NOMO-1 treated with dmso at 0.1 percent for 144 hours (cell line): ENCODE results near the gene VTI1A.

Experiments used
- DNase-seq: peaks from one replicate; lab custom pipeline; 2025; ENCODE audit not compliant: unreplicated experiment; lab: John Stamatoyannopoulos, UW

The VTI1A gene

GRCh38 chr10:112821663-112822062 lies 374.6 kb downstream of the VTI1A start:
- no peak for DNase-seq

GRCh38 chr10:112823007-112823406 lies 376.0 kb downstream of the VTI1A start:
- no peak for DNase-seq

DNA sequence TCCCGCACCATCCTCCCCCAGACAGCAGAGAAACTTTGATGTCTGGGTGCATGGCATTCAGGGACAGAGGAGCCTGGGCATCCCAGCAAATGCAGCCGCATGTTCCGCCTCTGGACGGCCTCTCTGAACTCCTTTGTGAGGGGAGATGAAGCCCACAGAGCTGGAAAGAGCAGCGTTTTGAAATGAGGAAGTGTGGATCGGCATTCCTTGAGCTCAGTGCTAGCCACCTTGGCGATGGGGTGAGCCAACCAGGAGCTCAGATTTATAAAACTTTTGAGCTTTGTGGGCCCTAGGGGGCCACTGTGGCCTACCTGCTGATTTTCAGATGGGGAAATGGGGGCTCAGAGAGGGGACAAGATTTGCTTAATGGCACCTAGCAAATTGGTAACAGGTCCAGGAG lies 376.6 kb downstream of the VTI1A start:
- no peak for DNase-seq

DNA sequence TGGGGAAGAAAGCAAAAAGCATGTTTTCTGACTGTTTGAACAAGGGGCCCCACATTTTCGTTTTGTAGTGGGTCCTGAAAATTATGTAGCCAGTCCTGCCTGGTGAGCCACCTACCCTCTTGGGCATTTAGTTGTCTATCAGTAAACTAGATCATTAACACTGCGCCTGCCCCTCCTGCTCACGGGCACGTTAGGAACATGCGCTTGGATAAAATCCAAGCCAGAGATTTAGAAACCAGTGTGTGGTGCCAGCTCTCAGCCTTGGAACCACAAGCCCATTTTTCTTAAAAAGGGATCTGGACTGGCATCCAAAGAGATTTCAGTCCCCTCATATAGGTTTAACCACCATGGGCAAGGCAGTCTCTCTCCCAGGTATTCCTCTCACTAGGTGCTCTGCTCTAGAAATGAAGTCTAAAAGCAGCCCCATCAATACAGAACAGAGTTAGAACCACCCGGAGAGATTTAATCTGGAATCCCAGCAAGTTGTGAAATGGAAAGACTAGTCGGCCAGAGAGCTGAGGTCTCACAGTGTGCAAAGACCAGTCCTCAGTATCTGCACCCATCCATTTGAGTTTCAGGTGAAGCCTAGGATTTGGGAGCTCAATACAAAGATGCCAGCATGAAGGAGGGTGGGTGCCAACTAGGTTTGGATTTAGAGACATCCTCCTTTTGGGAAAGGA lies 379.1 kb downstream of the VTI1A start:
- DNase-seq: no peak

- no peak for DNase-seq
Measured at GRCh38 chr10:112827086-112827485, 380.1 kb downstream of the VTI1A start.

GRCh38 chr10:112827951-112828350 lies 380.9 kb downstream of the VTI1A start:
- DNase-seq: no peak

DNA sequence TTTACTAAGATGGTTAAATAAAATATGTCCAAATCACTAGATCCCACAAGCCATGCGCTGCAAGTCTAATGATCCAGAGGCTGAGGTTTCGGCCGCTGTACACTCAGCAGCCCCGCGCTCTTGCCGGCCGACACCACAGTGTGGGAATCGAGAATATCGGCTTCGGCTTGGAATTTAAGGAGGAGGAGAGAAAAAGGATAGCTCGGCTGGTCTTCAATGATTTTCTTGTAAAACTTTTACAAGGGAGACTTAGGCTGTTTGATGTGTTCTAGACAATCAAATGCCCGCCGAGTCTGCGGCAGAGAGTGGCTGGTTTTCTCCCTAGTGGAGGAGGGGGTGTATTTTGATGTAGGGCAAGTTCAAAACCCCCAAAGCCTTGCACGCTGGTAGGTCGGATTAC lies 384.8 kb downstream of the VTI1A start:
- no peak for DNase-seq

DNA sequence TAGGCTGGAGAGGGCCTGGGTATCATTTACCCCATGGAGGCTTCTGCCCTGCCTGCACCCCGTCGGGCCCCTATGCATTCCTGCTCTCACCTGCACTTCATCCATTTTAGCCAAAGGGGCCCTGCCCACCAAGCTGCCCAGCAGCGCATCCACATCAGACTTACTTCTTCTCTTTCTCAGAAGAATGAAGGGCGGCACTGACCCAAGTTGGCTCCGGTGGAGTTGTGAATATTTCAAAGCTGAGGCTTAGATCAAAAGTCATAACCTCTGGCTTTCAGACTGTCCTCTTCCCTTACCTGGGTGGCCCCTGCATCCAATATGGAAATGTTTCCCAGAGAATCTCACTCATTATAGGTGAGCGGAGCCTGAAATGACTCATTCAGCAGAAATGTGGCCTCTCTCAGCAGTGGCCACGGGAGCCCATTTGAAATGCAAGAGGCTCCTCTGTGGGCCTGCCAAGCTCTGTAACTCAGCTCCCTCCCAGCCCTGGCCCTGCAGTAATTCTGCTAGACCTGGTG lies 385.4 kb downstream of the VTI1A start:
- no peak for DNase-seq

GRCh38 chr10:112832959-112833358 lies 385.9 kb downstream of the VTI1A start:
- no peak for DNase-seq

GRCh38 chr10:112834751-112835181 lies 387.8 kb downstream of the VTI1A start:
- DNase-seq: peak; percentile 71

- DNase-seq: no peak
Measured at GRCh38 chr10:112835217-112835715, 388.3 kb downstream of the VTI1A start.

- DNase-seq: no peak
Measured at GRCh38 chr10:112835944-112836451, 389.0 kb downstream of the VTI1A start.

DNA sequence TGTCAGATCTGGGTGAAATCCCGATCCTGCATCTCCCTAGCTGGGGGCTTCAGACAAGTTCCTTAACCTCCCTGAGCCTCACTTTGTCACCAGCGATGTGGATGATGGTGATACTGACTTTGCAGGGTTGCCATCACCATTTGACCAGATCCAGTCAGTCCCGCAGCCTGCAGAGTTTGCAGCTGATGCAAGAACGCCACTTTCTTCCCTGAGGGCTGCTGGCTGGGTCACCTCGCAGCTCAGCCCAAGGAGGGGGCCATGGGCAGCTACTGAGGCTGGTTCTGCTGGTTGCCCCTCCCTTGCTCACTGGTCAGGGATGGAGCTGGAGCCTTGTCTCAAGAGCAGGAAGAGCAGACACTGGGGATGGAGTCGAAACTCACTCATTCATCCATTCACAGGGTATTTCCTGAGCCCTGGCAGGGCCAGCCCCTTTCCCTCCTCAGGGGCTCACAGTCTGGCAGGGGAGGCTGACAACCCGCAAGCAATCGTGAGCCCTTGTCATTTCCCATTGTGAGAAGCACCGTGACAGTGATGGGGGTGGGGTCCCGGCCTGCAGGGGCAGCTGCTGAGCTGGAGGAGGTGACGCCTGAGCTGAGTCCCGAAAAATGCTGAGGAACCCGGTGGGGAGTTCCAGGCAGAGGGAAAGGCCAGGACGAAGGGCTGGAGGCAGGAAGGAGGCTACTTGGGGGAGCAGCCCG lies 391.9 kb downstream of the VTI1A start:
- no peak for DNase-seq

DNA sequence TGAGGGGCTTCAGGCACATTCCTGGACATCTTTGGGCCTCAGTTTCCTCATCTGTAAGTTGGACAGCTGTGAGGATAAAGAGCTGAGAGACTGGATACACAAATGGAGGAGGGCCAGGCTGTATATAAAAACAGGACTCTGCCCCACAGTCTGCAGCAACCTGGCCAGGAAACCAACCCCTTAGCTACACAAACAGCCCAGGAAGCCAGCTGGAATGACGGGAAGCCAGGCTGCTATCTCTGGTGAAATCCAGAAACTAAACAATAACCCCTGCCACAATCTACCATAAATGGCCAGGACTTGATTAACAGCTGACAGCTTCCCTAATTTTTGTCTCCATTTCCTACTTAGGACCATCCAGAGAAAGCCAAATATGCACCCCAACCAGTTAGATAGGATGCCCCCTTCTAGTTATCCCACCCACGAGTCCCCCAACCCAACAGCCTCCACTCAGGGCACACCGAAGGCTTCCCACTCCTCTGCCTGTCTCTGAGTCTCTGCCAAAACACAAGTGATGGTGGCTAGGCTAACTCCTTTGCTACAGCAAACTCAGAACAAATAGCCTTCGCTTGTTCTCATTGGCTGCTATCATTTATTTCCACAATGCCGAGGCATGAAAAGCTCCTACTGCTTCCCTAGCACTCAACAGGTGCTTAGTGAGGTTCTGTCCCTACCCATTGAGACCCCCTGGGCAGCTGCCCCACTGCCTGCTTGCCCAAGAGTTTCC lies 393.1 kb downstream of the VTI1A start:
- DNase-seq: no peak

DNA sequence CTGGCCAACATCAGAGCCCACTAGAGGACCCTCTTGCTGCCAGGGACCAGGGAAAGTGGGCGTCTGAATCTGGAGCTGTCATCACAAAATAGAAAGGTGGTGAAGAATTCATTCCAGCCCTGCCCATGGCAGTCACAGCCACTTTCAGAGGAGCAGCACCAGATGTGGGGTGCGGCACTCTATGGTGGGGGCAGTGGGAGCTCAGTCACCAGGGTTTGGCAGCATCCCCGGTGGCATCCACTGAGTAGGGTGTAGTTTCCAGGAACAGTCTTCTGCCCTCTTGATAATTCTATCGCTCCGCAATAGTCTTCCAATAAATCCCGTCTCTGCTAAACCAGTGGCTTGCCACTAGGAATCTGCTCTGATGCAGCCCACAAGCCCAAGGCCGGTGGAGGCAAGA lies 394.5 kb downstream of the VTI1A start:
- DNase-seq: no peak

DNA sequence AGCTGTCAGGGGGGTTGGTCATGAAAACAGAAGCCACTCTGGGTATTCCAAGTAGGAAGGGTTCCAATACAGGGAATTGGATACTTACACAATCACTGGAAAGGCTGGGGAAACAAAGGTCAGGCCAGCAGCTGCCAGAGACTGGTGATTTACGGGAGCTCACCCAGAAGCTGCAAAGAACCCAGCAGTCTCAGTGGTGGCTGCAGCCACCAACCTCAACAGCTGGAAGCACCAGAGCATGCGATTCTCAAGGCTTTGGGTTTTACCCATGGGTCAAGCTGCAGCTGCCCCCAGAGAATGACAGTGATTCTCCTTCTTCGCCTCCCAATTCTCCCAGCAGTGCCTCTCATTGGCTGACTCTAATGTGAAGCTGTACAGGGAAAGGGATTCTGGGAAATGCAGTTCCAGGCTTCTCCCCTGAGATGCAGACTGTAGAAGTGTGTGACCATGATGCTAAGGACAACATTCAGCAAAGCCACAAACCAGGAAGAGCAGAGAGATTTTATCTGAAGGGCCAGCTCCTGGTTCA lies 395.9 kb downstream of the VTI1A start:
- DNase-seq: no peak

DNA sequence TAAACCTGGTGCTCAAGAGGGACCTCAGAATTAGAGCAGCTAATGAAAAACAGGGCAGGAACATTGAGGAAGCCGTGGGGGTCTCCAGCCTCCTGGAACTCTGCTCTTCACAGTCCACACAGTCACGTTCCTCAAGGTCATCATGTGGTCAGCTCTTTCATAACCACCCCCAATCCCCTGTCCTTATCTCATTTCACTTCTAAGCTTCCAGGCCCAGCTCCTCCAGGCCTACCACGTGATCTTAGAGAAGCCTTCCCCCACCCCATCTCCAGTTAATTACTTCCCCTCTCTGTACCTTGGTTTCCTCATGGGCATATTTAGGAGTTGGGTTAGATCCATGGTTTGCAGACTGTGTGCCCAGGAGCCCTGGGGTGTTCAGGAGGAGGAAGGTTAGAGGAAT lies 396.6 kb downstream of the VTI1A start:
- DNase-seq: peak; percentile 60

DNA sequence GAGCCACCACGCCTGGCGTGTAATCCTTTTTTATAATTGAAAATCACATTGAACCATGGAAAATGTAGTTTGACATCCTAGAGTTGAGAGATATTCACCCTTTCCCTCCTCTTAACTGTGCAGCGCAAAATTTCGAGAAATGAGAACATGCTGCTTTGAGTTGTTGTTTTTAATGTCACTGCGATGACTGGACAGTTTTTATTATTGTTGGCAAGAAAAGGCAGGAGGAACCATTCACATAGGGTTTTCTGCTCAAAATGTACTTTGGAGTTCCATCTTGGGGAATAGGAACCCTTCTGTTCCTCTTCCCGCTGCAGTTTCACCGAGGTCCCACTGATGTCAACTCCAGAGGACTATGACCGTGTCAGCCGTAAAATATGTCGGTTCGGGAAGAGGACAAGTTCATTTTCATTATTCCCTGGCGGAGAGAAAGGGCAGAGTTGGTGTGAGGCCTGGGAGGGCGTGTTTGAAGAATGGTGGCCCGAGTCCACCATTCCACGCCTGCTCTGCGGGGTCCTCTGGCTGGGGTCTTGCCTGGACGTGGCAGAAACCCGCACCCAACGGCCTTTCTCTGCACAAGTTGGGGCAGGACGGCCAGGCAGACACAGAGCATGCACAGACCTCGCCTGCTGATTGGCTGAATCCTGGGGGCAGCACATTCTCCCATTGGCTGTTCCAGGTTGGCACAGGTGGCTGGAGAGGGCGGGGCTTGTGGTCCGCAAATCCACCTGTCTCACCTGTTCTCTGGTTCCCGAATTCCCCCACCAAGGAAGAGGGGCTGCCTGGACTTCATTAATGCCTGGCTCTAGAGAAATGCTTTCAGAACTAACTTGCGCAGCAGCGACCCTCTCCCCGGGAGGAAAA lies 397.9 kb downstream of the VTI1A start:
- no peak for DNase-seq

DNA sequence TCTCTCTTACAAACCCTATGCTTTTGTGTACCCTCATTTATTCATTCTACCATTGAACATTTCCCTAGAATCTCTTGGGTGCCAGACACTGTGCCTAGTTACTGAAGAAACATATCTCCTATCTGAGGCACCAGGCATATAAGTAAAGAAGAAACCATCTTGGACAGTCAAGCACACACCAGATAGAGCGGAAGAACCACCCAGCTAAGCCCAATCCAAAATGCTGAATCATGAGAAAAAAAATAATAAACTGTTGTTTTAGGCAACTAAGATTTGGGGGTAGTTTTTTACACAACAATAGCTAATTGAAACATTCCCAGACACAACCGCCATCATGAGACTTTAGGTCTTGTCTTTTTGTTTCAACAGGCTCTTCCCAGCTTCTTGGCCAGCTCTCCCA lies 400.8 kb downstream of the VTI1A start:
- no peak for DNase-seq

DNA sequence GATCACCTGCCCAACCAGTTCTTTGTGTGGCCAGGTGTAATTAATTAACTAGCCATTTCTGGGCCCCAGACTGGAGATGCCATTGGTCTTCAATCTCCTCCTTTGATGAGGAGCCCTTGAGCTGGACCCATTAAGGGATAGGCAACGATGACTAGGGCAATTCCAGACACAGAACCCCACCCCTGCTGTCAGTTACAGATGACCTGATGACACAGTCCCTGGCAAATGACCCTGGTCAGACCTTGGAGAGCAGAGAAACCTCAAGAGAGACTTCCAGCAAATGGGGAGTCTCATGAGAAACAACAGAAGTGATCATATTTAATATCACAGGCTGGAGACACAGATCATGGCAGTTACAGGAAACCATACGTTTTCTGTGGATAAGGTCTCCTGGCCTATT lies 401.2 kb downstream of the VTI1A start:
- no peak for DNase-seq
